Dermis microvascular lymphatic vessel endothelial cell (primary cell): Measurements from ENCODE around the gene MXD1. TPM values are rescaled to one million over a fixed set of nuclear protein-coding genes. Genes with fewer than 3 reads are reported as not detected.
"Not testable (repeated sequence)": the region's sequence is repeated elsewhere in the genome, so short reads cannot be mapped to it uniquely, and the experiment has no call there.

Experiments
- DNase-seq, 2 donors: peaks; one replicate each; pipeline versions ENCODE4 v3.0.0 to v3.0.0-alpha.2; 2010; ENCODE audit warnings: low read depth in 2 of 2
- total RNA-seq: library from RNA; depleted of rRNA; stranded (reverse); fragments of >200 nt; gene quantifications from 2 replicates; pipeline ENCODE4 v1.2.1, GENCODE V29; 2014

MXD1 gene, protein sequence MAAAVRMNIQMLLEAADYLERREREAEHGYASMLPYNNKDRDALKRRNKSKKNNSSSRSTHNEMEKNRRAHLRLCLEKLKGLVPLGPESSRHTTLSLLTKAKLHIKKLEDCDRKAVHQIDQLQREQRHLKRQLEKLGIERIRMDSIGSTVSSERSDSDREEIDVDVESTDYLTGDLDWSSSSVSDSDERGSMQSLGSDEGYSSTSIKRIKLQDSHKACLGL
- total RNA-seq = 2.6 and 4.3 TPM in 2 replicates

DNA sequence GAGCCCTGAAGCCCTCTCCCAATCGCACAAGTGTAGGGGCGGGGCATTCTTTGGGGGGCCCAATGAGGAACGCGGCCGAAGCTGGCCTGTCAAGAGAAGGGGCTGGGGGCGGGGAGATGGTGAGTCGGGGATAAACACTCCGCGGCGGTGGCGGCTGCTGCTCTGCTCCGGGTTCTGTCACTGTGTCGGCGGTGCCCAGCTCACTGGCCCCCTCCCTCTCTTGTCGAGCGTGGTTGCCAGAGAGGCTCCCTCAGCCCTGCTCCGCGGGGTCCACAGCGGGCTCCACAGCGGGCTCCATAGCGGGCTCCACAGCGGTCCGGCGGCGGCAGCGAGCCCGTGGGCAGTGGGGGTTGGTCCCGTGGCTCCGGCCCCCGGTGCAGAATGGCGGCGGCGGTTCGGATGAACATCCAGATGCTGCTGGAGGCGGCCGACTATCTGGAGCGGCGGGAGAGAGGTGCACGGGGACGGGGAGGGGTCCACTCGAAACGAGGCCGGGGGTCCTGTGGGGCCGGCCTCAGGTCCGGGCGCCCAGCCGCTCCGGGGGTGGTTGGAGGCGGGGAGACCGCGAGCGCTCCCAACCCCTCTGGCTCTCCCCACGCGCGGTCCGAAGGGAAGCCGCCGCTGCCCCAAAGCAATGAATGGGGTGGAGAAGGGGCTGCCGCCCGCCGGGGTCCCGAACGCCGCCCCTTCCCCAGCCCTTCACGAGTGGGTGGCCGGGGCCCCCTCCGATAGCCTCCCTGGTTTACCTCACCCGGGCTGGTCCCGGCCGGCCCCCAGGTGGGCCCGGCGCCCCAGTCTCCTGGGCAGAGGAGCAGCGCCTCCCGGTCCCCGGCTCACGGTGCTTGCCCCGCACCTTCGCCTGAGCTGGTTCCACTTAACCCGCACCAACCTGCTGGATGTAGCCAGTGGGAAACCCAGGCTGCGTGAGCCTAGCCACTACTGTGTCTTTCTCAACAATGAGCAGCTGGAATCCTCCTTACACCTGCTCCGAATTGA is at the start of gene MXD1:
Gene MXD1 (plus strand): TSS at position 160 of the 996 bp plus-strand sequence. CDS start 222 bp downstream, at position 382.
- peak in 1 of 2 donors; percentile 34 for DNase-seq

DNA sequence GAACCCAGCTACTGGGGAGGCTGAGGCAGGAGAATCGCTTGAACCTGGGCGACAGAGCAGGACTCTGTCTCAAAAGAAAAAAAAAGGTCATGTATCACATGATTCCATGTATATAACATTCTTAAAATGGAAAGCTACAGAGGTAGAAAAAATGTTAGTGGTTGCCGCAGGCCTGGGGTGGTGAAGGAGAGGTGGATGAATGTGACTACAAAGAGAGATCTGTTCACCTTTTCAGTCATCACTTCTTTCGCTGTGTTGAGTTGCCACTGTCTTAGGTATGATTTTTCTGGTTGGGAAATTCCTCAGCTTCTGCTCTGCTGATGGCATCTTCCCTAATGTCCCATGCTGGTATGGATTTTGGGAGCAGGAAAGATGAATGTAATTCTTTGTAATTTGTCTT is 26.5 kb upstream of the MXD1 start:
- no peak for DNase-seq

DNA sequence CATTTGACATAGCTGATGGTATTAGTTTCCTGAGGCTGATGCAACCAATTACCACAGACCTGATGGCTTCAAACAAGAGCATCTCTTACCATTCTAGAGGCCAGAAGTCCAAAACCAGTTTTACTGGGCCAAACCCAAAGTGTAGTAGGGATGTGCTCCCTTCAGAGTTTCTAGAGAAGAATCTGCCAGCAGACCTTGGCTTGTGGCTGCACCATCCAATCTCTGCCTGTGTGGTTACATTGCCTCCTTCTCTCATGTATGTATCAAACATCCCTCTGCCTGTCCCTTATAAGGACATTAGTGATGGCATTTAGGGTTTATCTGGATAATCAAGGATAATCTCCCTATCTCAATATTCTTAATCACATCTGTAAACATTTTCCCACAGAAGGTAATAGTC is 25.6 kb upstream of the MXD1 start:
- no peak for DNase-seq

DNA sequence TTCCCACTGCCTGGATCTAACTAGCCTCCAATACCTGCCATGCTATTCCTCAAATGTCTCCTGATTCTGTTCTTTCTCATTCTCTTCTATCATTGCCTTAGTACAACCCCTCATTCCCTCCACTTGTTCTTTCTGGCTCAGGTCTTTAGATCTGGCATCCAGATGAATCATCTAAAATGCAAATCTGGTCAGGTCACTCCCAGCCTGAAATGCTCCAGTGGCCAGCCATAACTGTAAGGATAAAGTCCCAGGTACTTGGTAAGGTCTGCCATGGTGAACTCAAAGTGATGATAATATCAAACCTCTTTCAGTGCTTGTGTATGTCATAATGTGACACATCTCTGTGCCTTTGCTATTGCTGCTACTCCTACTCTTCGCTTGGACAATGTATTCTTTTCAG is 24.0 kb upstream of the MXD1 start:
- DNase-seq = no peak

DNA sequence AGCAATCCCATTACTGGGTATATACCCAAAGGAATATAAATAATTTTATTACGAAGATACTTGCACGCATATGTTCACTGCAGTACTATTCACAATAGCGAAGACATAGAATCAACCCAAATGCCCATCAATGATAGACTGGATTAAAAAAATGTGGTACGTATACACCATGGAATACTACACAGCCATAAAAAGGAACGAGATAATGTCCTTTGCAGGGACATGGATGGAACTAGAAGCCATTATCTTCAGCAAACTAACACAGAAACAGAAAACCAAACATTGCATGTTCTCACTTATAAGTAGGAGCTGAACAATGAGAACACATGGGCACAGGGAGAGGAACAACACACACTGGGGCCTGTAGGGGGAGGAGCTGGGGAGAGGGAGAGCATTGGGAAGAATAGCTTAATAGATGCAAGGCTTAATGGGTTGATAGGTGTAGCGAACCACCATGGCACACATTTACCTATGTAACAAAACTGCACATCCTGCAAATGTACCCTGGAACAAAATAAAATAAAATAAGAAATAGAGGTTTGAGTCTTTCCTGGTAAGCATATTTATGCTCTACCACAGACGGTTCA is 22.0 kb upstream of the MXD1 start:
- DNase-seq = not testable (repeated sequence)

DNA sequence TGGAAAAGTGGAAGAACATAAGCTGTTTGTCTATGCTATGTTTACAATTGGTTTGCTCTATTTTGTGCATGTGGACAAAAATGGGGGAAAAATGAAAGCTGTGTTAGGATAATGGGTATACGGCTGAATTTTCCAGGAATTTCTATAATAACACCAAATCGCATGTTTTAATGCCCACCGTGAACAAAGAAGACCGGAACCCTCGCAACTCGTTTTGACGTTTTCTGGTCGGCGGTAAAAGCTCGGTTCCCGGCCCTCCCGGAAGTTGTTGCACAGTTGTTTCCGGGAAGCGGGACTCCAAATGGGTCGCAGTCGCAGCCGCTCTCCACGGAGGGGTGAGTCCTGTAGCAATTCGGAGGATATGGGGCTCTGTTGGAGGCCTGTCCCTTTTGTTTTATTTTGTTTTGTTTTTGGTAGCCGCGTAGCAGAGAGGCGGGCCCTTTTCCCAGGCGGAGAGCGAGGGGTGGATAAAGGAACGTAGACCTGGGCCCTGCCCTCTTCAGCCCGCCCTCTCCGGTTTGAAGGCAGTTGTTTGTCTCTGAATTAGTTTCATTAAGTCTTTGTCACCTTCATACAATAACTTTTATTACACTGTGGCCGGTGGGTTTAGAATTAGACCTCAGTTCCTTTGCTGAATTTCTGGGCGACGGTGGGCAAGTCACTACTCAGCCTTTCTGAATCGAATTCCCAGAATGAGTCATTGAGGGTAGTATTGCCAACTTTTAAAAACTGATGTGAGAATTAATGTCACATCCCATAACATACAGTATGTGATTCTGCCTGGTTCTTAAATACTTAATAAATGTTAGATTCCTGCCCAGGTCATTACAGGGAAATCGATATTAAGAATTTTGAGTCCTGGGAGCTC is 21.0 kb upstream of the MXD1 start, which contains the start of gene SNRNP27:
Gene SNRNP27 (plus strand): TSS at position 273 of the 868 bp plus-strand sequence. CDS start 29 bp downstream, at position 302.
- DNase-seq = peak; percentile 68 to 72

DNA sequence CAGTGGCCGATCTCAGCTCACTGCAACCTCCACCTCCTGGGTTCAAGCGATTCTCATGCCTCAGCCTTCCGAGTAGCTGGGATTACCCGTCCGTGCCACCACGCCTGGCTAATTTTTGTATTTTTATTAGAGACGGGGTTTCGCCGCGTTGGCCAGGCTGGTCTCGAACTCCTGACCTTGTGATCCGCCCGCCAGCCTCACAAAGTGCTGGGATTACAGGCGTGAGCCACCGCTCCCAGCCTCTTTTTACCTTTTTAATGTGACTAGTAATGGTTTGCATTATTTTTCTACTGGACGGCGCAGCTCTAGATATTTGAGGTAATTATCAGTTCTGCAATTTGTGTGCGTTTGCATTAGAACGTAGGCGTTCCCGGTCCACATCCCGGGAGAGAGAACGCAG is 20.2 kb upstream of the MXD1 start:
- DNase-seq = not testable (repeated sequence)

DNA sequence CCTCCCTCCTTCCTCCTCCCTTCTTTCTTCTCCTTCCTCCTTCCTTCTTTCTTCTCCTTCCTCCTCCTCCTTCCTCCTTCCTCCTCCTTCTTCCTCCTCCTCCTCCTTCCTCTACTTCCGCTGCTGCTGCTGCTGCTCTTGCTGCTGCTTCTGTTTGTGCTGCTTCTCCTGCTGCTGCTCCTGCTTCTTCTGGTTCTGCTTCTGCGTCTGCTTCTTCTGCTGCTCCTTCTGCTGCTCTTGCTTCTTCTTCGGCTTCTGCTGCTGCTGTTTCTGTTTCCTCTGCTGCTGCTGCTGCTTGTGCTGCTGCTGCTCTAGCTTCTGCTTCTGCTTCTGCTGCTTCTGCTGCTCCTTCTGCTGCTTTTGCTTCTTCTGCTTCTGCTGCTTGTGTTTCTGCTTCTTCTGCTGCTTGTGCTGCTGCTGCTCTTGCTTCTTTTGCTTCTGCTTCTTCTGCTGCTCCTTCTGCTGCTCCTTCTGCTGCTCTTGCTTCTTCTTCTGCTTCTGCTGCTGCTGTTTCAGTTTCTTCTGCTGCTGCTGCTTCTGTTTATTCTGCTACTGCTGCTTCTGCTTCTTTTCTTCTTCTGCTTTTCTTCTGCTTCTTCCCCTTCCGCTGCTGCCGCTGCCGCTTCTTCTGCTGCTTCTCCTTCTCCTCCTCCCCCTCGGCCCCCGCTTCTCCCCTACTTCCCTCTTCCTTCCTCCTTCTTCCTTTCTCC is 12.5 kb upstream of the MXD1 start:
- DNase-seq = no peak

DNA sequence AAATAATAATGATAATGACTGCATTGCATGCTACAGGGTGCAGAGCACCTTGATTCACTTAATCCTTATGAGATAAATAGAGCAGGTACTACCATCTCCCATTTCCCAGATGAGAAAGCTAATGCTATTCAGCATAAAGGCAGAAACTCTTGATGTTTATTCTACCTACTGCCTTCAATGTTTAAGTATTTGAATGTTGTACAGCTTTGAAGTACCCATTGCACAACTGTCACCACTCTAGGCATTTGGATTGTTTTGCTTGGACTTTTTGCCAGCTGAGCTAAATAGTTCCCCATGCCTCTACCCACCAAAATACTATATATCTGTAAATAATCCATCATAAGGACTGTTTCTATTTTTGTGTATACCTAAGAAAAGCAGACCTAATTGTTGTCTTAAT is 7.7 kb upstream of the MXD1 start:
- no peak for DNase-seq

DNA sequence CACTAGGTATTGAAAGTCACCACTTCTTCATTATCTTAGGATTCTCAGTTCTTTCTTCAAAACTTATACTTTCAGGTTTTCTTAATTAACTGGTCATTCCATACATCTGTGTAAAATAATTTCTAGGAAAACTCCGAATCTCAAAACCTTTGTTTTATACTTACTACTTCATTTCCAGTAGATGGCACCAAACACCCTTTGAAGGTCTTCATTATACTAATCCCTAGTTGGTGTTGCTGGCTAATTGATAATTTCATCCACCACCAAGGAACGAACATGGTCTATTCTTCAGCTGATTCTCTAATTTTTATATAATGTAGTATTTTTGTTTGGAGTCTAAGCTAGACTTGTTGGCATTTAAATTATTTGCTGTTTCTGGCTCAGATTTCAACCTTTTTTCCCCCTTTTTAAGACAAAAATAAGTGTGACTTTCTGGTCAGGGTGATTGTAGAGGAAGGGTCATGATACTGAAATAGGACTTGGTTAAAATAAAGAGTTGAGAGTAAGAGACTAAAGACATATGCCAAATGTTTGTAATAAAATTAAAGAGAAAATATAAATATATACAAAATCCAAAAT is 2.8 kb upstream of the MXD1 start:
- peak; percentile 61 to 72 for DNase-seq

DNA sequence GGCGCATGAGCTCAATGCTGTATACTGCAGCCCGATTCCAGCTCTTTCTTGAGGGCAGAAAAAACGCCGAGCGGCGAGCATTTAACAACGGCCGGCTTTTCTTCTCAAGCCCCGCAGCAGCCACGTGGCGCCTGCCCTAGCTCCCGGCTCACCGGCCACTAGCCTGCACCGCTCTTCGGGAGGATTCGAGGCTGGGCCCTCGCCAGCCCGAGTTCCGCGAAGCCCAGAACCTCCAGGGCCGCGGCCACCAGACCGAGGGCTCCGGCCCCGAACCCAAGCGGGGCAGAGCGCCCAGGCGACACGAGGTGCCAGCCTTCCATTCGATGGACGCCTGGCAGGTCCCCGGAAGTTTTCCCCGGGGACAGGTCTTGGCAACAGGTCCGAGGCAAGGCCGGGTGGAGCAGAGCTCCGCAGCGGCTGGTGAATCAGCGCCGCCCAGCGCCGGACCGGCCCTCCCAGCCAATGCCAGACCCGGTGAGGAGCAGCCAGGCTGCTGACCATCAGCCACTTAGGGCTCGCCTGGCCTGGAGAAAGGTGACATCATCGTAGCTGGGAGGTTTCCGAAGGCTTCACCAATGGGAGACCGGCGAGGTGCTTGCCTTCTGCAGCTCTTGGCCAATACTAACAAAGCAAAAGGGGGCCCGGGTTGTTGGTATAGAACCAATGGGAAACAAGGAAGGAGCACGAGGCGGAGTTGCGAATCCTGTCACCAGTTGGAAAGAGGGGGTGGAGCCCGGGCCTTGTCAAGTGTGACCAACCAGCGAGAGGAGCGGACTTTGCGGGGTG is 552 bp upstream of the MXD1 start:
- peak; percentile 100 for DNase-seq

DNA sequence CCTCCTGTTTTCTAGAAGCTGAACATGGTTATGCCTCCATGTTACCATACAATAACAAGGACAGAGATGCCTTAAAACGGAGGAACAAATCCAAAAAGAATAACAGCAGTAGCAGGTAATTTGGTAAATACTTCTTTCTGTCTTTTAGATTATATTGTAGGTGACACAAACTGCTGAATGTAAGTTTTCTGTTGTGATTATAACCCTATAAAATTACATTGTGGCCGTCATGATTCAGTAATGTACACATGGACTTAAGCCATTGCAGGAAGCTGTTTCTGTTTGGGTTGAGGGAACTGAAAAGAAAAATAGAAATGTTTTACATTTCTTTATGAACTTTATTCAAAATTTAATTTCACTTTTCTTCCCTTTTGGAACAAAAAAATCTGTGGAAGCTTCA is 1.2 kb downstream of the MXD1 start:
- DNase-seq = no peak

DNA sequence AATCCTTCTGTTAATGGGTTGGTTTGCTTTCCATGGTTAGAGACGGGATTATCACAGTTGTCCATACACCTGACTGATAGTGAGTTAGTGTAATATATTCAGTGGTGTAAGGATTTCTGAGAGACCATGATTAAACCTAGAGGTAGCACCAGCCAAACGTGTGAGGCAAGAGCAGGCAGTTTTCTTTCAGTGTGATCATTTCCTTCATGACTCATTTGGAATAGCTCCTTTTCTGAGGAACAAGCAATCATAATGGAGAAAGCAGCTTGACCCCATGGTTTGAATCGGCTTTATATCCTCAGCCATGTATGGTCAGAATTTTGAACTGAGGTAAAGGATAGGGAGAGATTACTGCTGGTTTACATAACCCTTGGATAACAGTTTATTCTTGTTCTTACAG is 2.9 kb downstream of the MXD1 start:
- peak in 1 of 2 donors; percentile 88 for DNase-seq

DNA sequence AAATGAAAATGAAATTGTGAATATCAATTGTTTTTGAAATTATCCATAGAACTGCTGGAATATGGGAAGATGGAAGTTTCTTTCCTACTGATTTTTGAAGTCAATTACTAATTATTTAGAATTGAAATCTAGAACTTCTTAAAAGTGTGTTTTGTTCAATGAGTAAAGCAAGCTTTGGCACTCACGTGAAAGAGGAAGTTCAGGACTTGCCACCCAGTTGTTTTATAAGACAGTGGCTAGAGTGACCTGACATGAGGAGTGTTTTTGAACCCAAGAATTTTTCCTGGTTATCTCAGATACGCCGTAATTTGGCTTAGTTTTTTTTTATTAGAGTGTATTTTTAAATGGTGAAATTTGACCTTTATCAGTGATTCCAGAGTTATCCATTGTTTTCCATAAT is 3.5 kb downstream of the MXD1 start:
- no peak for DNase-seq

DNA sequence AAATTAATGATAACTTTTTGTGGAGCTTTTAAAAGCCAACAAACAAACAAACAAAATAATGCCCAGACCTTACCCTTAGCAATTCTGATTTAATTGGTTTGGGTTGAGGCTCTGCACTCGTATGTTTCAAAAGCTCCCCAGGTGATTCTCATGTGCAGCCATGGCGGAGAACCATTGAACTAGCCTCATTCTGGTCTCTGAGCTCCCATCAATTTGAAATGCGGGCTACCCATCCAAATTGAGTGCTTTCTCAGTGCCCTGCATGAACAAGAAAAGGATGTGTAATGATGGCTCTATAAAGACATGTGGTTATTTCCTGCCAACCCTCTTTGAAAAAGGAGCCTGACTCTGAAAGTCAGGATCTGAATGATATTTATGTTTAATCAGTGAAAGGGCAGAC is 8.2 kb downstream of the MXD1 start:
- DNase-seq = no peak

DNA sequence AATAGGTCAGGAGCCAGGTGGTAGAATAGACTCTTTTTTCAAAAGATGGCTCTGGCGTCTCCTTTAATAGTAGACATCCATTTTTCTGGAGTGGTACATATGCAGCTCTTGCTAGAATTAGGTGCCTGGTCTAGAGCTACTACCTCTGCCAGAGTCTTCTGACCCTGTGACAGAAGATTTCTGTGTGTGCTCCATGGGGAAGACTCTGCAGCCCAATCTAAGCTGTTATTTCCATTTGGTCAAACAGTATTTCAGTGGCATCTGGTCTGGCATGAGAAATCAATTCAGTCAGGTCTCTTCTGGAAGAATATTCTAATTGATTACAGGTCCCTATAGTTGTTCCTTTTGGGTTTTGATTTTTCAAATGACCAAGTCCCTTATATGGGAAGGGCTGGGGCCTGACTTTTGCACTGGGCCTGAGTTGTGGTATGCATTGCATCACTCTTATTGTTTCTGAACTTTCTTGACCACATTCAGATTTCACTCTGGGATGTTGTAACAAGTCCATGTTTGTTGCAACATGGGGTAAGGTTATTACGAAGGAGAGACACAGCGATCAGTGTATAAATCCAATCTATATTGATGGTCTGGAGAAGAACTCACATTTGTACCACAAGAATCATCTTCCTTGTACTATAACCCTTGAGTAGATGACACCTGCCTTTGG is 12.1 kb downstream of the MXD1 start:
- no peak for DNase-seq

DNA sequence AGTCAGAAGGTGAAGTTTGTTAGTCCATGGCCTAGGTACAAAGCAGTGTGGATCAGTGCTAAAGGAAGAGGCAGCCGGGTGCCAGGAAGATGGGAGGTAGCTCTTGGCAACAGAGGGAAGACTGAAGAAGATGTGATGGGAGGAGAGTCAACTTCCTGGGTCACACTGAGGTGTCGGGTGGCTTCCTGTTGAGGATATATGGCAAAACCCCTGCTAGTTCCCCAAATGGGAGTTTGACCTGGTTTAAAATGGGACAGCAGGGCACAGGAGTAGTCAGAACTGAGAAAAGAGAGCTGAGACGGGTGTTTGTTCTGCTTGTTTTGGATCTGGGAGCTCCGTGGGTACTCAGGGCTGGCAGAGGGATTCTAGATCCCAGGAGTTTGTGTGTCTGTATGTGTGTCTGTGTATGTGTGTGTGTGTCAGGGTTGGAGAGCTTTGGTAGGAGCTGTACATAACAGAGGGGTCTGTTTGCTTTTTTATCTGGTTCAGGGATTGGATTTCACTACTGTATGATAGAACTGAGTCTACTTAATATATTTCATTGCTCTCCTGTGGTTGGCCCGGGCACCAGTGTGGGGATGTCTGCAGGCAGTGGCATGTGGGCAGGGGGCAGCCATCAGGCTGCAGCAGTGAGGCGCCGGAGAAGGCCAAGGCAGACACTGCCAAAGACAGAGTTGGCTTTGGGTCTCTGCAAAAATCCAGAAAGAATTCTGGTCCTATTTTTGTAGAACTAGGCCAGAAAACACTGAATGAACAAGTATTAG is 17.1 kb downstream of the MXD1 start:
- DNase-seq = no peak

DNA sequence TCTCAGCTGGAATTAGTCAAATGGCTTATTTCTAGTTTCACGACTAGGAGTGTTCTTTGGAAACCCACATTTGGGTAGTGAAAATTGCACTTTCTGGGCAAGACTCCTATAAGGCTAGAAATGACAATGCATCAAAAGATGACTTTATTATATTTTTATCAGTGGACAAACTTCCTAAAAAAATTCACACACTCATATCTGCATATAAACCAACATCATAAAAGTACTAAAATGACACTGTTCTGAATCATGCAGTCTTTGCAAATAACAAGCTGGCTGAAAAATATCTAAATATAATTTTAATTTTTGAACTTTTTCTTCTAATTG is 17.6 kb downstream of the MXD1 start:
- no peak for DNase-seq
